Dermis blood vessel endothelial cell (primary cell): ENCODE data around the gene CELF2. TPM values are rescaled to one million over a fixed set of nuclear protein-coding genes. Genes with fewer than 3 reads are reported as not detected.

Experiments used
- DNase-seq: peaks from one replicate; pipeline ENCODE4 v3.0.0; 2010
- total RNA-seq: library from RNA; depleted of rRNA; stranded (reverse); fragments of >200 nt; gene quantifications from 2 replicates; pipeline ENCODE4 v1.2.3, GENCODE V29; 2014

CELF2 gene
- total RNA-seq, 1 donor from 2014 or later, result 10.2 TPM

GRCh38 chr10:11305825-11306593 is 288.3 kb downstream of the CELF2 start:
- DNase-seq, result no peak

DNA sequence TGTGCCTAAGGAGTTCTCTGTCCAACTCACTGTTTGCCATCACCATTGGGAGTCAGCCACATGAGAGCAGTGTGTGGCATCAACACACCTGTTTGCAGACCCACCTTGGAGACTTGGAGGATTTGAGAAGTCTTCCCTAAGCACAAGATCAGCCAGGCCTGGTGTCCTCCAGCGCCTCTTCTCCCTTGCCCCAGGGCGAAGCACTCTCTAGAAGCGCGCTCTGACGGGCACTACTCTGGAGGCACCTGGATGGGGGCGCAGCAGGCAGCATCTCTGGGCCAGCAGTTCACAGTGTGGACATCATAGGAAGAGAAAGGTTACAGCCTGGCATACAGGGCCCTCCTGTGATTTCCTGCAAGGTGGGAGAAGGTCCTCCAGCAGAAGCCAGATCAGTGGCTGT is 289.3 kb downstream of the CELF2 start:
- DNase-seq, result no peak

DNA sequence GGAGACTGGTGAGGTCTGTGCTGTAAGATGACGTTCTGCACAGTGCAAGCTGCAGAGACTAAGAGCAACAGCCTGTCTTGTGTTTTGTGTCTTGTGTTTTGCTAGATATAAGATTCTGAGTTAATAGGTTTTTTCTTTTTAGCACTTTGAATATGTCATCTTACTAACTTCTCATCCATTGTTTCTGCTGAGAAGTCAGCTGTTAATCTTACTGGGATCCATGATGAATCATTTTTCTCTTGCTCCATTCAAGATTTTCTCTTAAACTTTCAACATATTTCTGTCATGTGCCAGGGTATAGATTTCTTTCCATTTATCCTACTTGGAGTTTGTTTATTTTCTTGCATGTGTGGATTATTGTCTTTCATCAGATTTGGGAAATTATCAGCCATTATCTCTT is 290.3 kb downstream of the CELF2 start:
- DNase-seq, result no peak

DNA sequence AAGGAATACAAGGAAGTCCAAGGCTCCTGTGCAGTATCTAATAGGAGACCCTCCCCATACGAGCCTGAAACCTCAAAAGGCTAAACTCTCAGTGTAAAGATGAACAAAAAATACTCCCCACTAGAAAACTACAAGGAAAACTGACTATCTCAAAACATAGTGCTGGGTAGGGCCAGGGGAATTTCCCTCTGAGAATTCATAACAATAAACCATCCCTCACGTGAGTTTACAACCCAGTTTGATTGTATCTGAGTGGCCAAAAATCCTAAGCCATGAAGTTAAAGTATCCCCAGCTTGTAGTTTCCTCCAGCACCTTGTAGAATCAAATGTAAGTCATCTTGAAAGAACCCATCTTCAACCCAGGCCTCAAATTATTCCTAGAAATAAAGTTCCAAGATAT is 293.4 kb downstream of the CELF2 start:
- no peak for DNase-seq

GRCh38 chr10:11313463-11313862 is 295.8 kb downstream of the CELF2 start:
- no peak for DNase-seq

- DNase-seq, result peak; percentile 80
Observed at GRCh38 chr10:11317936-11318670, 300.4 kb downstream of the CELF2 start.

- no peak for DNase-seq
Observed at GRCh38 chr10:11318826-11319598, 301.3 kb downstream of the CELF2 start.

DNA sequence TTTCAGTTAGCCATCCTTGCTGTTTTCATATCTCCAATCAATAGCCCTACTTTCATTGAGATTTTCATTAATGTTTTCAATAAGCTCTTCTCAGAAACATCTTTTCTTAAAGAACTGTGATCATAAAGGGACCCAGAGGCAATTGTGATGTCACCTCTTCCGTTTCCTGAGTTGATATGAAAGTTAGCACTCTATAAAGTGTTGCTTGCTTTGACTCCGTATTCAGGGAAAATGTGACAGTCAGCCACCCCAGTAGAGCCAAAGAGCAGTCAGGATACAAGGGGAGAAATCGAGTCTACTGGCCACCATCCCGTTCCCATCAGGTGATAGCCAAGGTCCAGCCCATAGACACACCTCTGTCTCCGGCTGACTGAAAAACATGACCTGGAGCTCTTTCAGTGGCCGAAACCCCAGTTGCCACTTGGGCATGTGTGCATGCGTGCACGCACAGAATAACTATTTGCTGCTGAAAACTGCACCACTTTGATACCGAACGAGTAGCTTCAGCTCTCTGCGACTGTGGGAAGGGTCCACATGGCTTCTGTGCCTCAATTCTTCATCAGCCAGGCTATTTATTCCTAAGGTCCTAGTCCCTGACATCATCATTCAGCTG is 302.4 kb downstream of the CELF2 start:
- no peak for DNase-seq

DNA sequence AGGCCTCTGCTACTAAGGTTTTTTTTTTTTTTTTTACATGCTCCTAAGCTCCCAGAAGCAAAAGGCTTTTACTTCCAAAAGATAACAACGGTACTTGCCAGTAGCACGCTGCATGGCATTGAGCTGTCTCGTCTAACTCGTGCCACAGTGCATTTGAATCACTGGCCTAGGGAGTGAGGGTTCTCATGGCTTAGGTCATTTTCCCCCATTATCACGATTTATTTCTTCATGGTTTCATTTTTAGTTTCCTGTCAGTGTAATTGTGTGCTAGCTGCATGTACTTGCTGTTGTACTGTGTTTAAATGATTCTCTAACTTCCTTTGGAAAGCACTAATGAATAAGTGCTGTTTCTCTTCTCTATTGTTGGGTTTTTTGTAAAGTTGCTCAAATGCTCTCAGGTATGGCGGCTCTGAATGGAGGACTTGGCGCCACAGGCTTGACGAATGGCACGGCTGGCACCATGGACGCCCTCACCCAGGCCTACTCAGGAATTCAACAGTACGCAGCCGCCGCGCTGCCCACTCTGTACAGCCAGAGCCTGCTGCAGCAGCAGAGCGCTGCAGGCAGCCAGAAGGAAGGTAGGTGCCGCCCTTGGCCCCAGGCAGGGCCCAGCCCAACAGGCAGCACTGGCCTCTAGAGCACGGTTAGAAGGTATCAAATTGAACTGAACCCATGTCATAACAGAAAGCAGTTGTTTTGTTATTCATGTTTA is 303.3 kb downstream of the CELF2 start:
- peak; percentile 7 for DNase-seq

GRCh38 chr10:11322698-11323097 is 305.0 kb downstream of the CELF2 start:
- no peak for DNase-seq

DNA sequence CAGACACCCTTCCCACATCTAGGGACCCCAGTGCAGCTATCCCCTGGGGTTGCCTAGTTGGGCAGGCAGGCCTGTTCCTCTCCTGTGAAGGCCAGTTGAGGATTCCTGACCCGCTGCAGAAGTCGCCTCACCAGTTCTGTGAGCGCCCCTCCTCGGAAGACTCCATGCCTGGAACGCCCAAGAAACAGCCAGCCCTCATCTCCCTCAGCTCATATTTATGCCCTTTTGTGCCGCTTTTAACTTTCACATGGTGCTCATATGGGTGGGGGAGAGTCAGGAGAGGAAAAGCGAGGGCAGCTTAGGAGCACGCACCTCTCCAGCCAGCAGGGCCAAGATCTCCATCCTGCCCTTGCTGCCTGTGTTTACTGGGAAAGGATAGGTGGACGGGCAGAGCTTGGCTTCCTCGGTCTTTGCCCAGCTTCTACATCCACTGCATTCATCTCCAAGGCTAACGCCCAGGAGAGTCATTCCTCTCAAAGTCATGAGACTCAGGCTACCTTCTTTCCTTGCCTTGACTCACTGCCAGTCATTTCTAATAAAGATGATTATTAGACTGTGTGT is 307.2 kb downstream of the CELF2 start:
- no peak for DNase-seq

- no peak for DNase-seq
Observed at GRCh38 chr10:11325817-11326216, 308.1 kb downstream of the CELF2 start.

- DNase-seq, result no peak
Observed at GRCh38 chr10:11326241-11326640, 308.6 kb downstream of the CELF2 start.

DNA sequence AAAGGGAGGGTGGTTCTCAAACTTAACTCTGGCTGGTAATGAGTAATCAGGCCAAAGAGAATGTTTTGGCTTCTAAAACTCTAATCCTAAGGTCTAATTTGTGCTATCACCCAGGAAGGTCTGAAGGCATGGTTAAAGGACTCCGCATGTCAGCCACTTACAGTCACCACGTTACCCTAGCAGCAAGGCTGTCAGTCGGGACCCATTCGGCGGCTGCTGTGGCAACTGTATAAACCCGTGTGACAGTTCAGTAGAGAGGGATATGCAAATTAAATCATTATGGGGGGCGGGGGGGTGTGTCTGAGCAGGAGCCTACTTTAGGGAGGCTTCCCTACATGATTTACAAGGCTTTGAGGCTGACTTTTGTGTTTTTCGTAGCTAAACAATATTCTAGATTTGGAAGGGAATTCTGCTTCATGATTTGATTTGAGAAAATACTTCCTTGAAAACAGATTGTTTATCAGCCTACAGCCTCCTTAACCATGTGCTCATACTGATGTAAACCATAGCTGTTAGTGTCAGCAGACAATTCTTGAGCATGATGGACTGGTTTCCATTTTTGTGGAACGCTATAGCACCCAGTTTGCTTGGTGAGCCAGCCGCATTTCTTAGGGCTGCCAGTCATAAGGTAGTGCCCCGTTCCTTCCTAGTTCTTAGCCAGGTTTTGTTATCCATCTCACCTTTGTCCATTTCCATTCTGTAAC is 309.4 kb downstream of the CELF2 start:
- DNase-seq, result no peak

DNA sequence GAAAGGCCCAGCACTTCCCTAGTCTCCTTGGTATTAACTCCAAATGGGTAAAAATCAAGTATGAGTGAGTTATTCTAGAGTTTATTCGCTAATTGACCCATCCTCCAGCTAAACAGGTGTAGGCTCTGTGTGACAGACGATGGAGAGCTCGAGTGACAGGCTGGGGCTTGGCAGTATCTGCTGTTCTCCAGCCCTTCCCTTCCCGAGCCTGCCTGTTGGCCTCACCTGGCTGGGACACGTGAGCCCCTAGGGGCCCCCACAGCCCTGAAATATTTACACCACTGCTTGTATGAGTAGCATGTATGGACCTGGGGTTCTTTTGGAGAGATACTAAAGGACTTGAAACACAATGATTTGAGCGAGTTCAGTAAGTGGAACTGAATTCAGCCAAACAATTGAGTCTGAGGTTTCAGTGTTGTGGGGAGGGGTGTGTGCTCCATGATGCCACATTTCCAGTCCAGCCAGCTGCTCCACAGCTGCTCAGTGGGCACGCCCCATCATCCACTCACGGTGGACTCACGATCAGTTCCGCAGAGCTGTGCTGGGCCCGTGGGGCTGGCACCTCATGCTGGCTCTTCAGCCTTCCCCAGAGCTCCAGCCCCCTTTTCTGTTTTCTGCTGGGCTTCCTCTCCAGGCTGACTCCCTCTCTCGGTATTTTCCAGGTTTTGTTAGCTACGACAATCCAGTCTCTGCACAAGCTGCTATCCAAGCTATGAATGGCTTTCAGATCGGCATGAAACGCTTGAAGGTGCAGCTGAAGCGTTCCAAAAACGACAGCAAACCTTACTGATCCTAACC is 310.8 kb downstream of the CELF2 start:
- peak; percentile 23 for DNase-seq

GRCh38 chr10:11329062-11329673 is 311.5 kb downstream of the CELF2 start:
- DNase-seq, result no peak

- peak; percentile 84 for DNase-seq
Observed at GRCh38 chr10:11330383-11331045, 312.8 kb downstream of the CELF2 start.

GRCh38 chr10:11331046-11331577 is 313.4 kb downstream of the CELF2 start:
- no peak for DNase-seq

GRCh38 chr10:11331726-11332125 is 314.1 kb downstream of the CELF2 start:
- DNase-seq, result peak; percentile 32
